ENCODE data around the gene DNTT.

DNA sequence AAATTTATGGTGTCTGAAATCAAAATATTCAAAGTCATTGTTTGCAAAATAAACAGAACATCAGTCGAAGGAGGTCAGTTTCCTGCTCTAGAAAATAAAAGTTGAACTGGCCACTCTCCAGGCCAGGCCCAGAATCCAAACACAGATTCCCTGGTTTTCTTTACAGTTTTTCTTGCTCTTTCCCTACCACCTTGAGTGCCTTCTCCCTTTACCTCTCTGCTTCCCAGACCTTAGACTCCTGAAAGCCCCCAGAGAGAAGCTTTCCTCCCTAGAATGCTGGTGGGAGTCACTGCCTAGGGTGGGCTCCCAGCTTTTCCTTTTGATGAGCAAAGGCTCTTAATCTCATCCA lies 6.1 kb downstream of the DNTT start:
- TF ChIP-seq ZFP41 (tag by site-specific recombination; IDR thresholded peaks at IDR 0.05; ENCODE audit: borderline replicate concordance) (no peak), EGR2 (tag by site-specific recombination; IDR thresholded peaks at IDR 0.05; ENCODE audit: low read depth) (no peak), ZNF660 (tag by site-specific recombination; IDR thresholded peaks at IDR 0.05) (no peak), ZNF24 (tag by site-specific recombination; IDR thresholded peaks at IDR 0.05) (no peak), ZXDB (tag by site-specific recombination; IDR thresholded peaks at IDR 0.05) (no peak), ZBTB1 (tag by site-specific recombination; IDR thresholded peaks at IDR 0.05) (no peak), REPIN1 (tag by site-specific recombination; IDR thresholded peaks at IDR 0.05; ENCODE audit: low read depth) (no peak), ZNF248 (tag by site-specific recombination; IDR thresholded peaks at IDR 0.05) (no peak)
- TF ChIP-seq, protein P1, sequence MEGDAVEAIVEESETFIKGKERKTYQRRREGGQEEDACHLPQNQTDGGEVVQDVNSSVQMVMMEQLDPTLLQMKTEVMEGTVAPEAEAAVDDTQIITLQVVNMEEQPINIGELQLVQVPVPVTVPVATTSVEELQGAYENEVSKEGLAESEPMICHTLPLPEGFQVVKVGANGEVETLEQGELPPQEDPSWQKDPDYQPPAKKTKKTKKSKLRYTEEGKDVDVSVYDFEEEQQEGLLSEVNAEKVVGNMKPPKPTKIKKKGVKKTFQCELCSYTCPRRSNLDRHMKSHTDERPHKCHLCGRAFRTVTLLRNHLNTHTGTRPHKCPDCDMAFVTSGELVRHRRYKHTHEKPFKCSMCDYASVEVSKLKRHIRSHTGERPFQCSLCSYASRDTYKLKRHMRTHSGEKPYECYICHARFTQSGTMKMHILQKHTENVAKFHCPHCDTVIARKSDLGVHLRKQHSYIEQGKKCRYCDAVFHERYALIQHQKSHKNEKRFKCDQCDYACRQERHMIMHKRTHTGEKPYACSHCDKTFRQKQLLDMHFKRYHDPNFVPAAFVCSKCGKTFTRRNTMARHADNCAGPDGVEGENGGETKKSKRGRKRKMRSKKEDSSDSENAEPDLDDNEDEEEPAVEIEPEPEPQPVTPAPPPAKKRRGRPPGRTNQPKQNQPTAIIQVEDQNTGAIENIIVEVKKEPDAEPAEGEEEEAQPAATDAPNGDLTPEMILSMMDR (tag by site-specific recombination; IDR thresholded peaks at IDR 0.05): no peak
- TF ChIP-seq, protein P2, sequence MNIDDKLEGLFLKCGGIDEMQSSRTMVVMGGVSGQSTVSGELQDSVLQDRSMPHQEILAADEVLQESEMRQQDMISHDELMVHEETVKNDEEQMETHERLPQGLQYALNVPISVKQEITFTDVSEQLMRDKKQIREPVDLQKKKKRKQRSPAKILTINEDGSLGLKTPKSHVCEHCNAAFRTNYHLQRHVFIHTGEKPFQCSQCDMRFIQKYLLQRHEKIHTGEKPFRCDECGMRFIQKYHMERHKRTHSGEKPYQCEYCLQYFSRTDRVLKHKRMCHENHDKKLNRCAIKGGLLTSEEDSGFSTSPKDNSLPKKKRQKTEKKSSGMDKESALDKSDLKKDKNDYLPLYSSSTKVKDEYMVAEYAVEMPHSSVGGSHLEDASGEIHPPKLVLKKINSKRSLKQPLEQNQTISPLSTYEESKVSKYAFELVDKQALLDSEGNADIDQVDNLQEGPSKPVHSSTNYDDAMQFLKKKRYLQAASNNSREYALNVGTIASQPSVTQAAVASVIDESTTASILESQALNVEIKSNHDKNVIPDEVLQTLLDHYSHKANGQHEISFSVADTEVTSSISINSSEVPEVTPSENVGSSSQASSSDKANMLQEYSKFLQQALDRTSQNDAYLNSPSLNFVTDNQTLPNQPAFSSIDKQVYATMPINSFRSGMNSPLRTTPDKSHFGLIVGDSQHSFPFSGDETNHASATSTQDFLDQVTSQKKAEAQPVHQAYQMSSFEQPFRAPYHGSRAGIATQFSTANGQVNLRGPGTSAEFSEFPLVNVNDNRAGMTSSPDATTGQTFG (tag by site-specific recombination; IDR thresholded peaks at IDR 0.05; ENCODE audit: borderline replicate concordance): no peak
- TF ChIP-seq, protein P3, sequence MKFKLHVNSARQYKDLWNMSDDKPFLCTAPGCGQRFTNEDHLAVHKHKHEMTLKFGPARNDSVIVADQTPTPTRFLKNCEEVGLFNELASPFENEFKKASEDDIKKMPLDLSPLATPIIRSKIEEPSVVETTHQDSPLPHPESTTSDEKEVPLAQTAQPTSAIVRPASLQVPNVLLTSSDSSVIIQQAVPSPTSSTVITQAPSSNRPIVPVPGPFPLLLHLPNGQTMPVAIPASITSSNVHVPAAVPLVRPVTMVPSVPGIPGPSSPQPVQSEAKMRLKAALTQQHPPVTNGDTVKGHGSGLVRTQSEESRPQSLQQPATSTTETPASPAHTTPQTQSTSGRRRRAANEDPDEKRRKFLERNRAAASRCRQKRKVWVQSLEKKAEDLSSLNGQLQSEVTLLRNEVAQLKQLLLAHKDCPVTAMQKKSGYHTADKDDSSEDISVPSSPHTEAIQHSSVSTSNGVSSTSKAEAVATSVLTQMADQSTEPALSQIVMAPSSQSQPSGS (tag by site-specific recombination; IDR thresholded peaks at IDR 0.05; ENCODE audit: low read depth): no peak

All from HEK293 (cell line).